Peyer's patch (tissue), 4 donors: ENCODE data around the gene PLK2.

Experiments
- CTCF ChIP-seq, 6 experiments: fragments of 450-650 bp in 4 of 6; fragments of 200-600 bp in 2 of 6; sonication (generic) in 1 of 6; IDR thresholded peaks; one replicate each; pipeline ENCODE4 v1.5.1; 2017 to 2019; ENCODE audit warnings: antibody characterized with exemption in 6 of 6, mild to moderate bottlenecking in 3 of 6, moderate library complexity in 1 of 6
- POLR2A ChIP-seq, 2 donors: fragments of 450-650 bp; IDR thresholded peaks; one replicate each; pipeline ENCODE4 v1.5.1; 2017; ENCODE audit warnings: antibody characterized with exemption in 2 of 2, mild to moderate bottlenecking in 2 of 2, moderate library complexity in 2 of 2

GRCh38 chr5:58475404-58475803 is 15.5 kb upstream of the PLK2 start:
- TF ChIP-seq CTCF (IDR thresholded peaks at IDR 0.05) (no peak), POLR2A (IDR thresholded peaks at IDR 0.05) (no peak)
